ENCODE data around the gene ZNF598. TPM values are rescaled to one million over a fixed set of nuclear protein-coding genes. Genes with fewer than 3 reads are reported as not detected.
A peak's percentile ranks its signal among the peaks of the same experiment; 100 is the strongest.

The ZNF598 gene
- total and polyA plus RNA-seq, 10 of the 15 experiments (the other 5 are each of a cell fraction or from before 2014, with no cell fraction given) = 0.08 to 74.0 (median 14.4) TPM

DNA sequence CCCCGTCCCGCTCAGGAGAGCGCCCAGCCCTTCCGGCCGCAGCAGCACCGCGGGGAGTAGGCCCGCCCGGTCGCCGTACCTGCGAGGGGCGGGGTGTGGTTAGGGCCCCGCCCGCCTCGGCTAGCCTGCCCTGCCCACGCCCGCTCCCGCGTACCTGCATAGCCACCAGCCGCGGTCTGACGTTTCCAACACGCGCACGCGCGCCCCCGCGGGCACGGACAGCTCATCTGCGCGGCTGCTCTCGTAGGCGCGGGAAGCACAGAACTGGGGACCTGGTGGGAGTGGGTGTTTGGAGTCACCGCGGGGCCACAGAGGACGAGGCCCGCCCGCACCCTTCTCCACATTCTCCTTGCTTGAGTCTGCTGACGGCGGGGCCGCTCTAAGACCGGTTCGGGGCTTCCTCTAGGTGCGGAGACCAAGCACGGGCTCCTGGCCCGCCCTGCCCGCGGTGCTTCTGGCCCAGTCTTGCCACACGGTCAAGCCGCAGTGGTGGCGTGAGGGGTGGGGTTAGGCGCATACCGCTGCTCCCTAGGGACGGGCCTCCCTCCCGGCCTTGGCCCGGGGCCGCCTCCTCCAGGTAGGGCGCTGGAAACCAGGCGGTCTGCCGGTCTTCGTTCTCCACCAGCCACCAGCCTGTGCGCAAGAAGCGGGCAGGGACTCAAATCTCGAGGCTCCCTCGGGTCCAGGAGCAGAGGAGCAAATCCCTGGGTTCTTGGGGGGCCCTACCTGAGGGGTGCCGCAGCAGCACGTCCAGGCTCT, 30.2 kb downstream of the ZNF598 start:
- Histone ChIP-seq H3K4me2 (ENCODE audit: control insufficient read depth, insufficient read depth) (no peak overlapping the region), H2AFZ (ENCODE audit: control insufficient read depth, low read depth, low read length) (no peak overlapping the region), H3K27me3 (replicated peaks in 1 of 2; ENCODE audit: control insufficient read depth in 2 of 2, insufficient read depth in 2 of 2, low read length in 1 of 2) (0 out of 4 replicates have a peak, but pooled peaks cover 0 to 5% of the 10 kb centered on the region in 2 experiments), H3K4me3 (no peak overlapping the region), H3K27ac (ENCODE audit: control insufficient read depth, insufficient read depth) (no peak overlapping the region), H3K79me2 (ENCODE audit: control insufficient read depth, insufficient read depth, low read length) (no peaks in the 10 kb centered on the region), H3K9ac (ENCODE audit: control insufficient read depth, insufficient read depth, low read length) (no peak overlapping the region), H3K36me3 (ENCODE audit: control insufficient read depth in 2 of 2, insufficient read depth in 2 of 2, low read length in 1 of 2) (peaks cover 0 to 34% of the 10 kb centered on the region in 2 experiments; a peak in 3 of 4 replicates), H3K9me3 (replicated peaks; ENCODE audit: control insufficient read depth, insufficient read depth, low read length) (no peaks in the 10 kb centered on the region), H4K20me1 (ENCODE audit: control insufficient read depth, insufficient read depth) (no peaks in the 10 kb centered on the region), H3K4me1 (ENCODE audit: control insufficient read depth, insufficient read depth, low read length) (peaks cover 12% of the 10 kb centered on the region)
- ChIA-PET RAD21 (ENCODE audit: unreplicated experiment) (no interaction called here), CTCF (no interaction called here), SMC1A (ENCODE audit: uncharacterized antibody, unreplicated experiment) (no interaction called here), POLR2A (no interaction called here)
- intact Hi-C loops (cut with micrococcal nuclease; ENCODE audit: unreplicated experiment) (no loop called here), in situ Hi-C loops (cut with MboI) (no loop called here)
- DNase-seq (ENCODE audit: low read depth, low spot score) (no peak), ATAC-seq (no peak), FAIRE-seq (no peak)
- peak; percentile 39 for TF ChIP-seq POLR2A (IDR thresholded peaks at IDR 0.05; ENCODE audit: low read depth, low read length)
- TF ChIP-seq MEF2B (IDR thresholded peaks at IDR 0.05; ENCODE audit: partially characterized antibody, poor library complexity, severe bottlenecking) = peak; percentile 20
- 0 out of 2 replicates have a peak, but pooled peaks have one; percentile 5 for TF ChIP-seq PAX5 (IDR thresholded peaks at IDR 0.05; ENCODE audit: borderline replicate concordance, low read depth, low read length)
- TF ChIP-seq POLR2AphosphoS2 (IDR thresholded peaks at IDR 0.05; ENCODE audit: low read depth, low read length) = no peak
- TF ChIP-seq JUNB (IDR thresholded peaks at IDR 0.05) = no peak
- TF ChIP-seq ZNF24 (IDR thresholded peaks at IDR 0.05) = no peak
- TF ChIP-seq RBBP5 (conservative IDR thresholded peaks at IDR 0.05) = no peak
- no TSS peak for BruUV-seq (replicated peaks)
- WGBS (ENCODE audit: insufficient coverage, insufficient replicate concordance, low lambda C conversion rate, missing lambda C conversion rate) = 38% methylated on average over 60 of the region's 70 CpGs

DNA sequence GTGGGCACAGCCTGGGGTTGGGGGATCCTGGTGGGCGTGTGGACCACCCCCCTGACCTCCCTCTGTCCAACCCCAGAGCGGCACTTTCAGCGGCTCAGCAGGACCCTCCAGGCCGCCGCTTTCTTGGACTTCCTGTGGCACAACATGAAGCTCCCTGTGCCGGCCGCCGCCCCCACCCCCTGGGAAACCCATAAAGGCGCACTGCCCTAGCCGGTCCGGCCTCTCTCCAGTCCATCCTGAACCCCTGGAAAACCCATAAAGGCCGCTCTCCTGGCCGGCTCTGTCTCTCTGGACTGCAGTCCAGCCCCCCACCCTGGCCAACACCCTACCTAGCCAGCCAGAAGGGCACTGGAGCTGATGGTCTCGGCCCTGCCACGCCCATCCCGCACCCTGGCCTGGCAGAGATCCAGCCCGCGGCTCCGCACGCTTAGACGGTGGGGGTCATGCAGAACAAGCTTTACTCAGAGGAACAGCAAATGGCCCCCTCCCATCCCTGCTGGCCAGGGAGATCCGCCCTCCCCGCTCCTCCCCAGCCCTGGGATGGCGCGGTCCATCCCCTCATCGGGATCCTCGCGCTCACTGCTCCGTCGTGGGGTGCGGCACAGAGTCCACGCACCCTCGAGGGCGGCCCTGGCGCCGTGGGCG, 31.0 kb downstream of the ZNF598 start:
- no TSS peak for BruUV-seq (replicated peaks)
- ATAC-seq (no peak), DNase-seq (ENCODE audit: low read depth, low spot score) (no peak), FAIRE-seq (no peak)
- ChIA-PET POLR2A (no interaction called here), RAD21 (ENCODE audit: unreplicated experiment) (no interaction called here), CTCF (no interaction called here), SMC1A (ENCODE audit: uncharacterized antibody, unreplicated experiment) (no interaction called here)
- peaks cover 0 to 36% of the 10 kb centered on the region in 2 experiments; a peak in 3 of 4 replicates for H3K36me3 ChIP-seq (ENCODE audit: control insufficient read depth in 2 of 2, insufficient read depth in 2 of 2, low read length in 1 of 2)
- H4K20me1 ChIP-seq (ENCODE audit: control insufficient read depth, insufficient read depth) = no peaks in the 10 kb centered on the region
- intact Hi-C loops (cut with micrococcal nuclease; ENCODE audit: unreplicated experiment) (no loop called here), in situ Hi-C loops (cut with MboI) (no loop called here)
- 93% methylated on average over 27 of the region's 37 CpGs for WGBS (ENCODE audit: insufficient coverage, insufficient replicate concordance, low lambda C conversion rate, missing lambda C conversion rate)
- H3K4me1 ChIP-seq (ENCODE audit: control insufficient read depth, insufficient read depth, low read length) = peaks cover 12% of the 10 kb centered on the region
- 0 out of 4 replicates have a peak, but pooled peaks cover 0 to 5% of the 10 kb centered on the region in 2 experiments for H3K27me3 ChIP-seq (replicated peaks in 1 of 2; ENCODE audit: control insufficient read depth in 2 of 2, insufficient read depth in 2 of 2, low read length in 1 of 2)
- no peaks in the 10 kb centered on the region for H3K9me3 ChIP-seq (replicated peaks; ENCODE audit: control insufficient read depth, insufficient read depth, low read length)
- no peak overlapping the region for H2AFZ ChIP-seq (ENCODE audit: control insufficient read depth, low read depth, low read length)
- no peak overlapping the region for H3K9ac ChIP-seq (ENCODE audit: control insufficient read depth, insufficient read depth, low read length)
- no peak overlapping the region for H3K4me3 ChIP-seq
- no peak overlapping the region for H3K27ac ChIP-seq (ENCODE audit: control insufficient read depth, insufficient read depth)
- H3K4me2 ChIP-seq (ENCODE audit: control insufficient read depth, insufficient read depth) = no peak overlapping the region
- peaks cover 1% of the 10 kb centered on the region for H3K79me2 ChIP-seq (ENCODE audit: control insufficient read depth, insufficient read depth, low read length)
- TF ChIP-seq, protein P1, sequence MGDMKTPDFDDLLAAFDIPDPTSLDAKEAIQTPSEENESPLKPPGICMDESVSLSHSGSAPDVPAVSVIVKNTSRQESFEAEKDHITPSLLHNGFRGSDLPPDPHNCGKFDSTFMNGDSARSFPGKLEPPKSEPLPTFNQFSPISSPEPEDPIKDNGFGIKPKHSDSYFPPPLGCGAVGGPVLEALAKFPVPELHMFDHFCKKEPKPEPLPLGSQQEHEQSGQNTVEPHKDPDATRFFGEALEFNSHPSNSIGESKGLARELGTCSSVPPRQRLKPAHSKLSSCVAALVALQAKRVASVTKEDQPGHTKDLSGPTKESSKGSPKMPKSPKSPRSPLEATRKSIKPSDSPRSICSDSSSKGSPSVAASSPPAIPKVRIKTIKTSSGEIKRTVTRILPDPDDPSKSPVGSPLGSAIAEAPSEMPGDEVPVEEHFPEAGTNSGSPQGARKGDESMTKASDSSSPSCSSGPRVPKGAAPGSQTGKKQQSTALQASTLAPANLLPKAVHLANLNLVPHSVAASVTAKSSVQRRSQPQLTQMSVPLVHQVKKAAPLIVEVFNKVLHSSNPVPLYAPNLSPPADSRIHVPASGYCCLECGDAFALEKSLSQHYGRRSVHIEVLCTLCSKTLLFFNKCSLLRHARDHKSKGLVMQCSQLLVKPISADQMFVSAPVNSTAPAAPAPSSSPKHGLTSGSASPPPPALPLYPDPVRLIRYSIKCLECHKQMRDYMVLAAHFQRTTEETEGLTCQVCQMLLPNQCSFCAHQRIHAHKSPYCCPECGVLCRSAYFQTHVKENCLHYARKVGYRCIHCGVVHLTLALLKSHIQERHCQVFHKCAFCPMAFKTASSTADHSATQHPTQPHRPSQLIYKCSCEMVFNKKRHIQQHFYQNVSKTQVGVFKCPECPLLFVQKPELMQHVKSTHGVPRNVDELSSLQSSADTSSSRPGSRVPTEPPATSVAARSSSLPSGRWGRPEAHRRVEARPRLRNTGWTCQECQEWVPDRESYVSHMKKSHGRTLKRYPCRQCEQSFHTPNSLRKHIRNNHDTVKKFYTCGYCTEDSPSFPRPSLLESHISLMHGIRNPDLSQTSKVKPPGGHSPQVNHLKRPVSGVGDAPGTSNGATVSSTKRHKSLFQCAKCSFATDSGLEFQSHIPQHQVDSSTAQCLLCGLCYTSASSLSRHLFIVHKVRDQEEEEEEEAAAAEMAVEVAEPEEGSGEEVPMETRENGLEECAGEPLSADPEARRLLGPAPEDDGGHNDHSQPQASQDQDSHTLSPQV (IDR thresholded peaks at IDR 0.05) = no peak
